Measurements from ENCODE around the gene SLC25A13. TPM values are rescaled to one million over a fixed set of nuclear protein-coding genes. Genes with fewer than 3 reads are reported as not detected.
A peak's percentile ranks its signal among the peaks of the same experiment; 100 is the strongest.

SLC25A13 gene
- total and polyA plus RNA-seq, 2 of the 13 experiments (the other 11 are each of a cell fraction or from before 2014, with no cell fraction given) = 36.2 to 84.9 TPM

GRCh38 chr7:96321031-96321657, 754 bp downstream of the SLC25A13 start (continued):
- TF ChIP-seq GFI1 (CRISPR knock-in tag; IDR thresholded peaks at IDR 0.05; ENCODE audit: borderline replicate concordance) (no peak), ZNF180 (CRISPR knock-in tag; IDR thresholded peaks at IDR 0.05; ENCODE audit: borderline replicate concordance, low read depth) (no peak), HDAC1 (CRISPR knock-in tag; IDR thresholded peaks at IDR 0.05) (no peak), MAFG (CRISPR knock-in tag; IDR thresholded peaks at IDR 0.05) (no peak), RBM22 (optimal IDR thresholded peaks at IDR 0.05; ENCODE audit: low read length) (no peak), RFXANK (CRISPR knock-in tag; IDR thresholded peaks at IDR 0.05) (no peak), CREB3 (CRISPR knock-in tag; IDR thresholded peaks at IDR 0.05) (no peak), ZNF616 (CRISPR knock-in tag; IDR thresholded peaks at IDR 0.05; ENCODE audit: low read depth) (no peak), ZBTB3 (CRISPR knock-in tag; IDR thresholded peaks at IDR 0.05; ENCODE audit: borderline replicate concordance, low read depth) (no peak), ZNF558 (CRISPR knock-in tag; IDR thresholded peaks at IDR 0.05; ENCODE audit: borderline replicate concordance) (no peak), NFE2L1 (CRISPR knock-in tag; IDR thresholded peaks at IDR 0.05; ENCODE audit: borderline replicate concordance) (no peak), HOXA5 (CRISPR knock-in tag; IDR thresholded peaks at IDR 0.05) (peak; percentile 68), POGK (CRISPR knock-in tag; conservative IDR thresholded peaks at IDR 0.05) (no peak), ZNF670 (CRISPR knock-in tag; IDR thresholded peaks at IDR 0.05; ENCODE audit: borderline replicate concordance) (no peak; the same call in 1 of the 2 replicates), TCF7 (IDR thresholded peaks at IDR 0.05; ENCODE audit: low read depth) (no peak), ZNF713 (CRISPR knock-in tag; IDR thresholded peaks at IDR 0.05) (no peak), TARDBP (CRISPR knock-in tag; IDR thresholded peaks at IDR 0.05) (no peak), DMAP1 (CRISPR knock-in tag; IDR thresholded peaks at IDR 0.05) (no peak), HOXA7 (CRISPR knock-in tag; IDR thresholded peaks at IDR 0.05) (no peak)
- TF ChIP-seq, protein P1, sequence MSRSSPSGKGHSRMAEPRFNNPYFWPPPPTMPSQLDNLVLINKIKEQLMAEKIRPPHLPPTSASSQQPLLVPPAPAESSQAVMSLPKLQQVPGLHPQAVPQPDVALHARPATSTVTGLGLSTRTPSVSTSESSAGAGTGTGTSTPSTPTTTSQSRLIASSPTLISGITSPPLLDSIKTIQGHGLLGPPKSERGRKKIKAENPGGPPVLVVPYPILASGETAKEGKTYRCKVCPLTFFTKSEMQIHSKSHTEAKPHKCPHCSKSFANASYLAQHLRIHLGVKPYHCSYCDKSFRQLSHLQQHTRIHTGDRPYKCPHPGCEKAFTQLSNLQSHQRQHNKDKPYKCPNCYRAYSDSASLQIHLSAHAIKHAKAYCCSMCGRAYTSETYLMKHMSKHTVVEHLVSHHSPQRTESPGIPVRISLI (CRISPR knock-in tag; IDR thresholded peaks at IDR 0.05; ENCODE audit: borderline replicate concordance) = no peak
- TF ChIP-seq, protein P2, sequence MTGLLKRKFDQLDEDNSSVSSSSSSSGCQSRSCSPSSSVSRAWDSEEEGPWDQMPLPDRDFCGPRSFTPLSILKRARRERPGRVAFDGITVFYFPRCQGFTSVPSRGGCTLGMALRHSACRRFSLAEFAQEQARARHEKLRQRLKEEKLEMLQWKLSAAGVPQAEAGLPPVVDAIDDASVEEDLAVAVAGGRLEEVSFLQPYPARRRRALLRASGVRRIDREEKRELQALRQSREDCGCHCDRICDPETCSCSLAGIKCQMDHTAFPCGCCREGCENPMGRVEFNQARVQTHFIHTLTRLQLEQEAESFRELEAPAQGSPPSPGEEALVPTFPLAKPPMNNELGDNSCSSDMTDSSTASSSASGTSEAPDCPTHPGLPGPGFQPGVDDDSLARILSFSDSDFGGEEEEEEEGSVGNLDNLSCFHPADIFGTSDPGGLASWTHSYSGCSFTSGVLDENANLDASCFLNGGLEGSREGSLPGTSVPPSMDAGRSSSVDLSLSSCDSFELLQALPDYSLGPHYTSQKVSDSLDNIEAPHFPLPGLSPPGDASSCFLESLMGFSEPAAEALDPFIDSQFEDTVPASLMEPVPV (CRISPR knock-in tag; IDR thresholded peaks at IDR 0.05) = no peak
- TF ChIP-seq, protein P3, sequence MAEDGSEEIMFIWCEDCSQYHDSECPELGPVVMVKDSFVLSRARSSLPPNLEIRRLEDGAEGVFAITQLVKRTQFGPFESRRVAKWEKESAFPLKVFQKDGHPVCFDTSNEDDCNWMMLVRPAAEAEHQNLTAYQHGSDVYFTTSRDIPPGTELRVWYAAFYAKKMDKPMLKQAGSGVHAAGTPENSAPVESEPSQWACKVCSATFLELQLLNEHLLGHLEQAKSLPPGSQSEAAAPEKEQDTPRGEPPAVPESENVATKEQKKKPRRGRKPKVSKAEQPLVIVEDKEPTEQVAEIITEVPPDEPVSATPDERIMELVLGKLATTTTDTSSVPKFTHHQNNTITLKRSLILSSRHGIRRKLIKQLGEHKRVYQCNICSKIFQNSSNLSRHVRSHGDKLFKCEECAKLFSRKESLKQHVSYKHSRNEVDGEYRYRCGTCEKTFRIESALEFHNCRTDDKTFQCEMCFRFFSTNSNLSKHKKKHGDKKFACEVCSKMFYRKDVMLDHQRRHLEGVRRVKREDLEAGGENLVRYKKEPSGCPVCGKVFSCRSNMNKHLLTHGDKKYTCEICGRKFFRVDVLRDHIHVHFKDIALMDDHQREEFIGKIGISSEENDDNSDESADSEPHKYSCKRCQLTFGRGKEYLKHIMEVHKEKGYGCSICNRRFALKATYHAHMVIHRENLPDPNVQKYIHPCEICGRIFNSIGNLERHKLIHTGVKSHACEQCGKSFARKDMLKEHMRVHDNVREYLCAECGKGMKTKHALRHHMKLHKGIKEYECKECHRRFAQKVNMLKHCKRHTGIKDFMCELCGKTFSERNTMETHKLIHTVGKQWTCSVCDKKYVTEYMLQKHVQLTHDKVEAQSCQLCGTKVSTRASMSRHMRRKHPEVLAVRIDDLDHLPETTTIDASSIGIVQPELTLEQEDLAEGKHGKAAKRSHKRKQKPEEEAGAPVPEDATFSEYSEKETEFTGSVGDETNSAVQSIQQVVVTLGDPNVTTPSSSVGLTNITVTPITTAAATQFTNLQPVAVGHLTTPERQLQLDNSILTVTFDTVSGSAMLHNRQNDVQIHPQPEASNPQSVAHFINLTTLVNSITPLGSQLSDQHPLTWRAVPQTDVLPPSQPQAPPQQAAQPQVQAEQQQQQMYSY (CRISPR knock-in tag; IDR thresholded peaks at IDR 0.05) = no peak
